NCI-H1930 (cell line): ENCODE results near the gene SSR3.

Experiments
- DNase-seq, 2 experiments: peaks; one replicate each; lab custom pipeline; 2025; lab: John Stamatoyannopoulos, UW

The SSR3 gene

DNA sequence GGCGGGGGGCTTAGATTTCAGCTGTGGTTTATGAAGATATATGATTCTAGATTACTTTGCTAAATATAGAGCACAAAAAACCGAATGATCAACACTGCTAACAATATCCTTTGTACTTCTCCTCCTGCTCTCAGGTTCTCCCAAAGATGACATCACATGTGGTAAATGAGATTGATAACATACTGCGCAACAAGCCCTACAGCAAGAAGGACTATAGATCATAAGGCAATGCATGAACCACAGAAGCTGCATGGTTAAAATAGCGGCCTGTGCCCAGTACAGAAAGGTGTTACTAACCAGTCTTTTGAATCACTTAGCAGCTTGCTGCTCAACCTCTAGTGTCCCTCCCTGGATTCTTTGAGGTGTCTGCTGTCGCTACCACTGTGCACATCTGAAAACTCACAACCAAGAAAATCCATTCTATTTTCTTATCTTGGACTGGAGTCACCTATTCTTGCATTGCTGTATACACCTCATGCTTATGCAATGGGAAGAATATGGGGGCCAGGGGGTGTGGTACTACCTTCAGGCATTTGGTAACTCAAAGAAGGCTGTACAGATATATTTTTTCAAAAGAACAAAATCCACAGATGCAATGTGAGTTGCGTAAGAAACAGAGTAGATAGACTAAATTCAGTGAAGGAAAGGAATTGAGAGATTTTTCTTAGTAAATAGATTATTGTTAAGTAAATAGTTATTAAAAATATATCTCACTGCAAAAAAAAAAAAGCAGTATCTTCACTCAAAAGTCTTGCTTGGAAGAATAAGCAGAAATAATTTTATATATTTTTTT, 18.2 kb downstream of the SSR3 start:
- DNase-seq: no peak

GRCh38 chr3:156535798-156536197, 19.1 kb downstream of the SSR3 start:
- DNase-seq: no peak

DNA sequence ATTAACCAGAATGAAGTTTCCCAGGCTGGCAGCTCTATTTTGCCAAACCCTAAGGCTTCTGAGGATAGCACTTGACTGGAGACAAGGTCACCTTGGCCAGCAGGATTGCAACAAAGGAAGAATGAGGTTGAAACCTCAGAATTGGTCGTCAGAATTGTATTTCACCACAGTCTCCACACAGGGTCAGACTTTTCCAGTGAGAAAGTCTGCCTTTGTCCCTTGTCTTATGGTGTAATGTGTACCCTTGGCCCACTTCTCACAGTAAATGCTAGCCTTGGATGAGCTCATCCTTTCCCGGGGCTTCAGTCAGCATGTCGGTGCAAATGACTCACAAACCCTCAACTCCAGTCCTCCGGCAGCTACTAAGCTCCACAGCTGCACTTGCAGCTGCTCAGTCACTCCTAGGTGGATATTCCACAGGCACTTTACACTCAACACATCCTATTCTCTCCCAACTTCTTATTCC, 19.7 kb downstream of the SSR3 start:
- no peak for DNase-seq

- DNase-seq: no peak
These were observed 21.7 kb downstream of the SSR3 start for GRCh38 chr3:156533205-156533604.

- DNase-seq: no peak
These were observed 22.2 kb downstream of the SSR3 start for GRCh38 chr3:156532730-156533129.

DNA sequence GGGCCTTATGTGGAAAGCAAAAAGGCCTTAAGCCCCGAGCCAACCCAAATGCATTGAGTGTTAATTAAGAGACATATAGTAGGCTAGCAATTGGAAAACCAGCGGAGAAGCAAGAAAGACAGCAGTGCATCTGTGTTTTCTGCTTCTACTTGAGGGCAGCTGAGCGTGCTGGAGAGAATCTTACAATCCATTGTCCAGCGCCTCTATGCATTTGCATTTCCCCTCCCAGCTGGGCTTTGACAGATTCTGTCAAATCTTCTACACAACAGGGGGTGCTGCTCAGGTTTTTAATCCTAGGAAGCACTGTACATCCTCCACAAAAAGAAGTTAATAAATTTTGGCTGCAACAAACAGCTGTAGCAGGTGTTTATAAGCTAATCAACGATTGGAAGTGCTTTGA, 23.9 kb downstream of the SSR3 start:
- DNase-seq: no peak

GRCh38 chr3:156527060-156527459, 27.9 kb downstream of the SSR3 start:
- no peak for DNase-seq

GRCh38 chr3:156525808-156526207, 29.1 kb downstream of the SSR3 start:
- no peak for DNase-seq

DNA sequence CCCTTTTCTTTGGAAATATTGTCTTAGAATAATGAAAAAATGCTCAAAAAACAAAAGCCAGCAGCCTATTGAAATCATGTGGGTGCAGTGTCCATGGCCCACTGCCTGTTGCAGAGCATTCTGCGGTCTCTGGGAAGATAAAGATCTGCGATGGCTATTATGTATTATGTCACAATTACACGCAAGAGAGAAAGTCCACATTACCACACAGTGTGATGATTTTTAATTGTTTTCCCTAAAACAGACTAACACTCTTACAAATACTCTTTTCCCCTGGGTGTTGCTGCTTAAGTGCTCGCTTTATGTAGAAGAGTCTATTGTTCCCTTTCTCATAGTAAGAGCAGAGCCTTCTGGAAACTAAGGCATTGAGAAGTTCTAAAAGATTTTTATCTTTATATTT, 32.2 kb downstream of the SSR3 start:
- no peak for DNase-seq

GRCh38 chr3:156519758-156520162, 35.2 kb downstream of the SSR3 start:
- DNase-seq: no peak

DNA sequence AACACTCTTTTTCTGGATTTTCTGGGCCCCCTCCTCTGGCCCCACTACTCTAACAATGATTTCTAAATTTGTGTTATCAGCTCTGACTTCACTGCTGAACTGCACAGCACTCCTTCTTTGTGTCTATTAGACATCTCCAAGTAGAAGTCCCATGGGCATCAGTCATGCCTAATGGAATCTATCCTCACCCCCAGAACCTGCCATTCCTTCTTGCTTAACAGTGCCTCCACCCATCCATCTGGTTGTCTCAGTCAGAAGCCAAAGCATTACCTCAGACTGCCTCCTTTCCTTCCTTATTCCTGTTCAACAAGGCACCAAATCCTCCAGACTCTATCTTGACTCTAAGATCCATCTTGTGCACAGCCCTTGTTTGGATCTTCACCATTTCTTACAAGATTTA, 36.2 kb downstream of the SSR3 start:
- no peak for DNase-seq

DNA sequence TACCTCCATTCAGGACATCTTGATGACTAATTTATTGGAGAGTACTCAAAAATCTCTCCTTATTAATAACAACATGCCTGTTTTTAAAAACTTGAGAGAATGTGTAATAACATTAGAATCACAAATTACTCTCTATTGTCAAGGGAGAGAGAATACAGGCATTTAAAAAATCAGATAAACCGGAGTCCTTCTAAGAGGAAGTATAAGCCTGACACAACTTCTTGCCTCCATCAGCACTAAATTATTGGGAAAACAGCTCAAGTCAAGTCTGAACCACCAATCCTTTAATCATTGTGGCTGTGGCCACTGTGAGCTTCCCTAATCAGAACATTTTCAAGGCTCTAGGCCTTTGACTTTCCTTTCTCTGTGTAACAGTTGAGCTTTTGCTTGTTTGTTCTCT, 38.0 kb downstream of the SSR3 start:
- DNase-seq: no peak

- no peak for DNase-seq
These were observed 38.6 kb downstream of the SSR3 start for GRCh38 chr3:156516284-156516683.

DNA sequence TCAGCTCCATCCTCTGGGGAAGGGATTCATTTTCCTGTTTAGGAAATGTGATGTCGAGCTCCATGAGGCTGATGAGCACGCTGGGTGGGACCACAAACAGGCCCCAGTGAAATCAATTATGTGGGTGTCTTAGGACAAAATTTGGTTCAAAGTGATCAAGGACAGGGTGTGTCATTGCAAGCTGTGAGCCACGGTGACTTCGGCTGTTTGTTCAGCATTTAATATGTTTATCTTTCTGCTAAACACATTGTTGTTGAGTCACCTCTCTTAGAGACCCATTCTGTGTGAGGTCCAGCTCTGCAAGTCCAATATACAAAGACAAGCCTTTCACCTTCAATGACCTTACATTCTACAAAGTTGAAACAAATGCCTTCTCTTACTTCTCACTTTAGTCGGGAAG, 41.3 kb downstream of the SSR3 start:
- no peak for DNase-seq

DNA sequence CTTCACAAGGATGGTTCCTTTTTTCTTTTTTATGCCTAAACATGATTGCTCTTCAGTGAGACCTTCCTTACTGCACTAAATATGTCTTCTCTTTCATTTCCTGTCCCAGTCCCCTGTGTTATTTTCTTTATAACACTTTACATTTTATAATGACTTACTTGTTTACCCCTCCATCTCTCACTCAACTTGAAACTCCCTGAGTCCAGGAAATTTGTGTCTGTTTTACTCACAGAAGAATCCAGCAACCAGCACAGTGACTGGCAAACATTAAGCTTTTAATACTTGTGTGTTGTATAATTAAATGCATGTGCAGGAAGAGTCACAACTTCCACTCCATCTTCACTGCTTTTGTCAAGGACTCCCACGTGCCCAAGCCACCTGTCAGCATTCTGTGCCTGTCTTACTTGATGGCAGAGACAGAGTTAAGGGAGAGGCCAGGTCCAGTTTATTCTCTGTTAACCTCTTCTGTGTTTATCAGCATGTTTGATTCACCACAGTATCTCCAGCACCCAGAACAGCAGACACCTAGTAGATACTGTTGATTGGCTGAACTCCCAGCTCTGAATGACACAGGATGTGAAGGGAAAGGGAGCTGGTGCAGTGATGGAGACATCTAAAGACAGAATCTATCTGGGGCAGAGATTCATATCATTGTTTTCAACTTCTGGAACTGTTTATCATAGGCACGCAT, 42.8 kb downstream of the SSR3 start:
- DNase-seq: no peak

DNA sequence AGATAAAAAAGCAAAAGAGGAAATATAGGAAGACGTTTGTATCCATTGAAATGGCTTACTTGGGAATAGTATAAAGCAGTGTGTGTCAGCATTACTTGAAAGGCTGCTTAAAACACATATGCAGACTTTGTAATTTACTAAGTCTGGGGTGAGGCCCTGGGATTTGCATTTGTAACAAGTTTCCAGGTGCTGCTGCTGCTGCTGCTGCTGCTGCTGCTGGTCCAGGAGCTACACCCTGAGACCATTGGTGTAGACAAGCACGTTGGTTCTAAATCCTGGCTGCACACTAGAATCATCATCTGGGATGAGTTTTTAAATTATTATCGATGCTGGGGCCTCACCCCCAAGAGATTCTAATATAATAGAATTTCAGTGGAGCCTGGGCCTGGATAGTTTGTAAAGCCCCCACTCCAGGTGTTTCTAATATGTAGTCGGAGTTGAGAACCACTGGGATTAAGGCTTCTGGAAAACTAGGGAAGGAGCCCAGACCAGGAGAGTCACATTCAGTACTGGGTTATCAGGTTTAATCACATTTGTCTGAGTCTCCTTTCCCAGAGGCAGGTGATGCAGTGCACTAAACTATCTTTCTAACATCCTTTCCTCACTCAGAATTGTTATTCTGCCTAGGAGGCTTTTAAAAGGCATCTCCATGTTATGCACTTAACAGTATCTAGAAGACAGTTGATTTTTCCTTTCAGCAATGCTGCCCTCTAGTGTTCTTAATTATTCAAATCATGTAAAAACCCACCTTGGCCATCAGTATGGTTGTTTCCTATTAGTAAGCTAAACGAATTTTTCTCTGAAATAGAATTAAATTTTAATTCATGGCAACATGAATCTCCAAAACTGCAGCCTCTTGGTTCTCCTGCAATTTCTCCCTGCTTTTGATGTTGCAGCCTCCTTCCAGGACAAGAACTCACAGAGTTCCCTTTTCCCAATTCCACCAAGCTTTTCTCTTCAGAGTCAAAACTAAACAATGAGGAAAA, 45.4 kb downstream of the SSR3 start:
- DNase-seq: peak in 1 of 2 experiments; percentile 42

GRCh38 chr3:156507285-156507684, 47.6 kb downstream of the SSR3 start:
- no peak for DNase-seq

- DNase-seq: no peak
These were observed 56.6 kb downstream of the SSR3 start for GRCh38 chr3:156498307-156498706.

DNA sequence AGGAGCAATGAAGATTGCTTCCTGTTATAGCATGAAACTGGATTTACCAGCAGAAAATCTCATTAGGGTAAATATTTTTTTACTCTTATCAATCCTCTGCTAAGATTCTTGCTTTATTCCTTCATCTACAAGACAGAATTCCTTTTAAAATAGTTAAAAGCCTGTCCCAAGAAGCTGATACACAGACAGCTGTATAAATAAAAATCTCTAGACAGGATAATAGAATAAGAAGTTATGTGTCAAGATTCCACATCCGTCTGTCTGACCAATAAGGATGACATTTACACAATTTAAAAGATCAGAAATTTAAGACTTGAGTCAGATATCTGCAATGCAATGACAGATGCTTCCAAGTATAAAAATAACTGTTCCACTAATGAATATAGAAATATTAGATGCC, 57.6 kb downstream of the SSR3 start:
- DNase-seq: no peak

DNA sequence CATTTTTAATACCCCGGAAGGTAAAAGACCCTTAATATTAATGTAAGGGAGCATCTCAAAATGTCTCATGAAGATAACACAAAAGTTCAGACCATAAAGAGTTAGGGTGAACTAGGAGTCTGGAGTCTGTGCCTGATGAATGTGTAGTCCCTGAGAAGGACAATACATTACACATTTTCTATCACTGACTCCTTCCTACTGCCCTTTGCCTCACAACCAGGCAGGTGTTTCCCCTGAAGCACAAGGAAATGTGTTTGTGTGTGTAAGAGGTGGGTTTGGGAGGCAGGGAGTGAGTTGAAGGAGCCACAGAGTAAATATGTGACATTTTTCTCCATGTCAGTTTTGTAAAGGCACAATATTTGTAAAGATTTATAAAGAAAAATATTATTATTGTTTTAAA, 59.1 kb downstream of the SSR3 start:
- no peak for DNase-seq

- DNase-seq: no peak
These were observed 61.0 kb downstream of the SSR3 start for GRCh38 chr3:156493887-156494286.

DNA sequence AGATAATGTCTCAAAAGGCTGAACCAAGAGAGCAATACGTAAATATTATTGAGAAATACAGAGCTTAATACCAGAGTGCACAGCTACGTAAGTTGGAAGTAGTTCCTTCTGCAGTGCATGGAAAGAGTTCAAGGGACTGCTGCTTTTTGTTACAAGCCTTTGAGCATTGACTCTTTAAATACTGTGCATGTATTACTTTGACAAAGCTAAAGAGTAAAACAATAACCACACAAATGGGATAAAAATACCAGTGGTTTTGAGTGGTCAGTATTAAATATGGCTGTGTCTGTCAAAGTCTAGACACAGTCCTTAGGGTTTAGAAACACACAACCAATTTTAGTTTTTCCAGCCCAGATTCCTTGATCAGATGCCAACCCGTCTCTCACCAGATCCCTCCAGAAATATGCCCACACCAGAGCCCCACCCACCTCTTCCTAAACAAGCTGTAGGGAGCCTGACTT, 62.1 kb downstream of the SSR3 start:
- DNase-seq: no peak
